ENCODE measurements around the gene NUP93. TPM values are rescaled to one million over a fixed set of nuclear protein-coding genes. Genes with fewer than 3 reads are reported as not detected.

The NUP93 gene
- total RNA-seq, 1 experiment from 2014 or later: 74.7 TPM

DNA sequence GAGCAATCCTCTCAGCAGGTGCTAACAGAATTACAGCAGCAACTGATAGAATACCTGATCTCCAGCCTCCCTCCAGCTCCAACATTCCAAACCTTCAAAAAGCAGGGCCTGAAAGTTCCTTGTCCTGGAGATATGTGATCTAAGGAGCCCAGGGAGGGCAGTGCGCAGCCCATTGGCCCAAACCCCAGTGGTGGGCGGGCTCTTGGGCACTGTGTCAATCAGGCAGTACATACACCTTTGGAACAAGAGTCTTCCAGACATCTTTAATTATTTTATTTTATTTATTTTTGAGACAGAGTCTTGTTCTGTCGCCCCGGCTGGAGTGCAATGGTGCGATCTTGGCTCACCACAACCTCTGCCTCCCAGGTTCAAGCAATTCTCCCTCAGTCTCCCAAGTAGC lies 159.3 kb downstream of the NUP93 start:
- Histone ChIP-seq H3K27me3 (ENCODE audit: insufficient read depth, low read depth) (no peaks in the 10 kb centered on the region), H2AFZ (no peak overlapping the region), H3K9me2 (ENCODE audit: insufficient read depth) (no peaks in the 10 kb centered on the region), H3K9me3 (ENCODE audit: insufficient read depth, low read depth) (no peaks in the 10 kb centered on the region), H3K4me1 (replicated peaks; ENCODE audit: insufficient read depth) (no peaks in the 10 kb centered on the region), H3K4me2 (no peak overlapping the region), H4K20me1 (ENCODE audit: insufficient read depth) (no peaks in the 10 kb centered on the region), H3F3A (ENCODE audit: insufficient read depth, low read depth) (peaks cover 2% of the 10 kb centered on the region; the same call in 1 of the 2 replicates), H3K27ac (no peak overlapping the region), H3K4me3 (no peak overlapping the region), H3K36me3 (ENCODE audit: low read depth) (no peaks in the 10 kb centered on the region), H3K79me2 (ENCODE audit: low read depth) (no peaks in the 10 kb centered on the region)
- ChIA-PET CTCF (no interaction called here), POLR2A (ENCODE audit: unreplicated experiment) (no interaction called here)
- DNase-seq: peak in 1 of 2 experiments; percentile 21
- intact Hi-C loops (cut with micrococcal nuclease; ENCODE audit: unreplicated experiment): no loop called here
- TF ChIP-seq, protein P1, sequence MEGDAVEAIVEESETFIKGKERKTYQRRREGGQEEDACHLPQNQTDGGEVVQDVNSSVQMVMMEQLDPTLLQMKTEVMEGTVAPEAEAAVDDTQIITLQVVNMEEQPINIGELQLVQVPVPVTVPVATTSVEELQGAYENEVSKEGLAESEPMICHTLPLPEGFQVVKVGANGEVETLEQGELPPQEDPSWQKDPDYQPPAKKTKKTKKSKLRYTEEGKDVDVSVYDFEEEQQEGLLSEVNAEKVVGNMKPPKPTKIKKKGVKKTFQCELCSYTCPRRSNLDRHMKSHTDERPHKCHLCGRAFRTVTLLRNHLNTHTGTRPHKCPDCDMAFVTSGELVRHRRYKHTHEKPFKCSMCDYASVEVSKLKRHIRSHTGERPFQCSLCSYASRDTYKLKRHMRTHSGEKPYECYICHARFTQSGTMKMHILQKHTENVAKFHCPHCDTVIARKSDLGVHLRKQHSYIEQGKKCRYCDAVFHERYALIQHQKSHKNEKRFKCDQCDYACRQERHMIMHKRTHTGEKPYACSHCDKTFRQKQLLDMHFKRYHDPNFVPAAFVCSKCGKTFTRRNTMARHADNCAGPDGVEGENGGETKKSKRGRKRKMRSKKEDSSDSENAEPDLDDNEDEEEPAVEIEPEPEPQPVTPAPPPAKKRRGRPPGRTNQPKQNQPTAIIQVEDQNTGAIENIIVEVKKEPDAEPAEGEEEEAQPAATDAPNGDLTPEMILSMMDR (conservative IDR thresholded peaks at IDR 0.05): no peak
- no peak for TF ChIP-seq EZH2 (IDR thresholded peaks at IDR 0.05; ENCODE audit: low read depth)
- BruUV-seq (replicated peaks): no TSS peak

DNA sequence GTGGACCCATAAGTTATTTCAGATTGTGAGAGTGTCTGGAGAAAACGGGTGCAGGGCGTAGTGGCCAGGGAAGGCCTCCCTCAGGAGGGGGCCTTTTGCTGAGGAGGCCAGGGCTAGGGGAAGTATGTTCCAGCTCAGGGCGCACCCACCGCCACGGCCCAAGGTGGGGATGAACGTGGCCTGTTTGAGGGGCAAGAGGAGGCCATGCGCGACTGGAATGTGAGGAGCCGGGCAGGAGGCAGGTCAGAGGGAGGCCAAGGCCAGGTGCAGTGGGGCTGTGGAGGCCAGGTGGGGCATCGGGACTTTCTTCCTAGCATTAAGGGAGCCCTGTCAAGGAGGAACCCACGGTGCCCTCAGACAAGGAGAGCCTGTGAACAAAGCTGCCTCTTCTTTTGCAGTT lies 161.8 kb downstream of the NUP93 start:
- Histone ChIP-seq H3K9me2 (ENCODE audit: insufficient read depth) (no peaks in the 10 kb centered on the region), H3F3A (ENCODE audit: insufficient read depth, low read depth) (peaks cover 8% of the 10 kb centered on the region), H3K4me1 (replicated peaks; ENCODE audit: insufficient read depth) (peaks cover 5% of the 10 kb centered on the region), H3K27me3 (ENCODE audit: insufficient read depth, low read depth) (no peaks in the 10 kb centered on the region), H3K27ac (no peak overlapping the region), H4K20me1 (ENCODE audit: insufficient read depth) (no peaks in the 10 kb centered on the region), H3K9me3 (ENCODE audit: insufficient read depth, low read depth) (no peaks in the 10 kb centered on the region), H3K4me2 (no peak overlapping the region), H3K4me3 (no peak overlapping the region), H3K79me2 (ENCODE audit: low read depth) (no peaks in the 10 kb centered on the region), H2AFZ (no peak overlapping the region), H3K36me3 (ENCODE audit: low read depth) (no peaks in the 10 kb centered on the region)
- intact Hi-C loops (cut with micrococcal nuclease; ENCODE audit: unreplicated experiment): no loop called here
- CTCF ChIA-PET: no interaction called here
- no peak for DNase-seq
- POLR2A ChIA-PET (ENCODE audit: unreplicated experiment): no interaction called here
- no TSS peak for BruUV-seq (replicated peaks)
- no peak for TF ChIP-seq EZH2 (IDR thresholded peaks at IDR 0.05; ENCODE audit: low read depth)
- TF ChIP-seq, protein P1 (conservative IDR thresholded peaks at IDR 0.05): no peak

DNA sequence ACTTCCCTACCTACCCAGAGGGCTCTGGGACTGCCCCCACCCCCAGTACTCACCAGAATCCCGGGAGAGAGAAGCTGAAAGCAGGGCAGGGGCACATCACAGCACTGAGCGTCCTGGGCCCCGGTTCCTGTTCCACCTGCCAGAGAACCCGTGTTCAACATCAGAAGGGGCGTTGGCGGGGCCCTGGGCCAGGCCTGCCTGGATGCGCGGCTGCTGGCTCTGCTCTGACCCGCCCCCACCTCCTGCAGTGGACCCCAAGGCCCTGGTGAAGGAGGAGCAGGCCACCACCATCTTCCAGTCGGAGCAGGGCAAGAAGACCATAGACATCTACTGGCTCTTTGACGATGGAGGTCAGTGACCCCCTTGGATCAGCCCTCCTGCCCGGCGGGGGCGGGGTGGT lies 162.8 kb downstream of the NUP93 start:
- no peaks in the 10 kb centered on the region for H4K20me1 ChIP-seq (ENCODE audit: insufficient read depth)
- ChIA-PET POLR2A (ENCODE audit: unreplicated experiment) (no interaction called here), CTCF (no interaction called here)
- peaks cover 5% of the 10 kb centered on the region for H3K4me1 ChIP-seq (replicated peaks; ENCODE audit: insufficient read depth)
- no peaks in the 10 kb centered on the region for H3K9me3 ChIP-seq (ENCODE audit: insufficient read depth, low read depth)
- peaks cover 8% of the 10 kb centered on the region for H3F3A ChIP-seq (ENCODE audit: insufficient read depth, low read depth)
- no peaks in the 10 kb centered on the region for H3K27me3 ChIP-seq (ENCODE audit: insufficient read depth, low read depth)
- H3K4me3 ChIP-seq: no peak overlapping the region
- H3K27ac ChIP-seq: no peak overlapping the region
- TF ChIP-seq, protein P1 (conservative IDR thresholded peaks at IDR 0.05): no peak
- TF ChIP-seq EZH2 (IDR thresholded peaks at IDR 0.05; ENCODE audit: low read depth): no peak
- BruUV-seq (replicated peaks): no TSS peak
- H3K36me3 ChIP-seq (ENCODE audit: low read depth): no peaks in the 10 kb centered on the region
- no peaks in the 10 kb centered on the region for H3K9me2 ChIP-seq (ENCODE audit: insufficient read depth)
- intact Hi-C loops (cut with micrococcal nuclease; ENCODE audit: unreplicated experiment): no loop called here
- DNase-seq: no peak
- no peaks in the 10 kb centered on the region for H3K79me2 ChIP-seq (ENCODE audit: low read depth)
- H3K4me2 ChIP-seq: no peak overlapping the region
- H2AFZ ChIP-seq: no peak overlapping the region
